ENCODE measurements around the gene ABLIM2. TPM values are rescaled to one million over a fixed set of nuclear protein-coding genes. Genes with fewer than 3 reads are reported as not detected.

The ABLIM2 gene
- total RNA-seq, 1 experiment from 2014 or later = 2.7 TPM

GRCh38 chr4:7939377-7940108, 219.1 kb downstream of the ABLIM2 start, which contains the start of gene AFAP1:
AFAP1 (minus strand) TSS chr4:7939861; CDS start chr4:7872078, 67,783 bp downstream.
- Histone ChIP-seq H3K9me3 (ENCODE audit: low read depth, low read length, poor library complexity, severe bottlenecking) (no peaks in the 10 kb centered on the region), H3K27me3 (replicated peaks; ENCODE audit: insufficient read depth, low read depth, low read length, poor library complexity) (no peaks in the 10 kb centered on the region), H3K4me1 (ENCODE audit: insufficient read depth, low read length, poor library complexity, severe bottlenecking) (peaks cover 15% of the 10 kb centered on the region), H3K36me3 (ENCODE audit: insufficient read depth, low read length, poor library complexity, severe bottlenecking) (no peaks in the 10 kb centered on the region), H3K4me3 (ENCODE audit: low read depth, low read length, poor library complexity, severe bottlenecking) (peak within 1 kb of the TSS; percentile 97), H3K27ac (ENCODE audit: low read depth, low read length, poor library complexity, severe bottlenecking) (peak within 1 kb of the TSS; percentile 90)
- DNase-seq (ENCODE audit: low spot score) = peak; percentile 95
- POLR2A ChIA-PET (ENCODE audit: low non-redundant PET) = interaction anchor here (0.6 kb wide), 1 partner anchor 710 kb away, joined by 4 read pairs; no protein-coding TSS in a partner anchor
- no TSS peak for BruUV-seq (replicated peaks)
- TF ChIP-seq CTCF (conservative IDR thresholded peaks at IDR 0.05; ENCODE audit: low read depth, low read length) (no peak), EZH2 (IDR thresholded peaks at IDR 0.05; ENCODE audit: borderline replicate concordance, low read depth, low read length, poor library complexity, severe bottlenecking) (no peak)
- intact Hi-C loops (cut with micrococcal nuclease; ENCODE audit: unreplicated experiment) = loop anchor here (2.0 kb wide), 1 partner anchor 21 kb away; no protein-coding TSS in a partner anchor
- CTCF ChIA-PET = interaction anchor here (1.0 to 1.6 kb wide), 3 partner anchors 95 to 137 kb away, joined by 4 to 6 read pairs (median 5); no protein-coding TSS in a partner anchor

- ChIA-PET POLR2A (ENCODE audit: low non-redundant PET) (interaction anchor here (0.6 kb wide), 1 partner anchor 362 kb away, joined by 4 read pairs; no protein-coding TSS in a partner anchor), CTCF (interaction anchor here (1.0 to 1.6 kb wide), 3 partner anchors 93 to 135 kb away, joined by 5 to 10 read pairs (median 5); no protein-coding TSS in a partner anchor)
- Histone ChIP-seq H3K36me3 (ENCODE audit: insufficient read depth, low read length, poor library complexity, severe bottlenecking) (no peaks in the 10 kb centered on the region), H3K4me1 (ENCODE audit: insufficient read depth, low read length, poor library complexity, severe bottlenecking) (peaks cover 15% of the 10 kb centered on the region), H3K9me3 (ENCODE audit: low read depth, low read length, poor library complexity, severe bottlenecking) (no peaks in the 10 kb centered on the region), H3K27me3 (replicated peaks; ENCODE audit: insufficient read depth, low read depth, low read length, poor library complexity) (no peaks in the 10 kb centered on the region), H3K4me3 (ENCODE audit: low read depth, low read length, poor library complexity, severe bottlenecking) (peak overlapping the region; percentile 97), H3K27ac (ENCODE audit: low read depth, low read length, poor library complexity, severe bottlenecking) (peak overlapping the region; percentile 90)
- BruUV-seq (replicated peaks) = no TSS peak
- intact Hi-C loops (cut with micrococcal nuclease; ENCODE audit: unreplicated experiment) = loop anchor here (2.0 kb wide), 1 partner anchor 22 kb away; no protein-coding TSS in a partner anchor
- TF ChIP-seq EZH2 (IDR thresholded peaks at IDR 0.05; ENCODE audit: borderline replicate concordance, low read depth, low read length, poor library complexity, severe bottlenecking) = no peak
- TF ChIP-seq CTCF (conservative IDR thresholded peaks at IDR 0.05; ENCODE audit: low read depth, low read length) = no peak
- peak; percentile 60 for DNase-seq (ENCODE audit: low spot score)
Measured at GRCh38 chr4:7938609-7939376, 219.8 kb downstream of the ABLIM2 start.

GRCh38 chr4:7938266-7938608, 220.4 kb downstream of the ABLIM2 start:
- Histone ChIP-seq H3K36me3 (ENCODE audit: insufficient read depth, low read length, poor library complexity, severe bottlenecking) (no peaks in the 10 kb centered on the region), H3K27ac (ENCODE audit: low read depth, low read length, poor library complexity, severe bottlenecking) (peak overlapping the region; percentile 90), H3K27me3 (replicated peaks; ENCODE audit: insufficient read depth, low read depth, low read length, poor library complexity) (no peaks in the 10 kb centered on the region), H3K9me3 (ENCODE audit: low read depth, low read length, poor library complexity, severe bottlenecking) (no peaks in the 10 kb centered on the region), H3K4me1 (ENCODE audit: insufficient read depth, low read length, poor library complexity, severe bottlenecking) (peaks cover 15% of the 10 kb centered on the region), H3K4me3 (ENCODE audit: low read depth, low read length, poor library complexity, severe bottlenecking) (peak overlapping the region; percentile 97)
- no peak for TF ChIP-seq EZH2 (IDR thresholded peaks at IDR 0.05; ENCODE audit: borderline replicate concordance, low read depth, low read length, poor library complexity, severe bottlenecking)
- TF ChIP-seq CTCF (conservative IDR thresholded peaks at IDR 0.05; ENCODE audit: low read depth, low read length) = no peak
- CTCF ChIA-PET = interaction anchor here (0.9 to 1.3 kb wide), 3 partner anchors 30 to 134 kb away, joined by 3 to 10 read pairs (median 5); no protein-coding TSS in a partner anchor
- POLR2A ChIA-PET (ENCODE audit: low non-redundant PET) = interaction anchor here (0.6 to 0.7 kb wide), 2 partner anchors 17 to 363 kb away, joined by 4 read pairs; no protein-coding TSS in a partner anchor
- intact Hi-C loops (cut with micrococcal nuclease; ENCODE audit: unreplicated experiment) = loop anchor here (2.0 kb wide), 1 partner anchor 23 kb away; no protein-coding TSS in a partner anchor
- BruUV-seq (replicated peaks) = TSS peak; percentile 33
- DNase-seq (ENCODE audit: low spot score) = no peak
